ENCODE results near the gene KCNH1. TPM values are rescaled to one million over a fixed set of nuclear protein-coding genes. Genes with fewer than 3 reads are reported as not detected.

Gene KCNH1
- total and polyA plus RNA-seq, 10 of the 15 experiments (the other 5 are each of a cell fraction or from before 2014, with no cell fraction given) = 0.02 to 0.04 (median 0.04) TPM; not detected in 7

GRCh38 chr1:210817385-210818275 lies 316.3 kb downstream of the KCNH1 start:
- TF ChIP-seq MTA2 (IDR thresholded peaks at IDR 0.05; ENCODE audit: low read depth) (no peak), POLR2A (IDR thresholded peaks at IDR 0.05; ENCODE audit: low read depth, low read length) (no peak), BACH1 (IDR thresholded peaks at IDR 0.05; ENCODE audit: borderline replicate concordance) (no peak), CHD1 (IDR thresholded peaks at IDR 0.05; ENCODE audit: low read depth, low read length) (no peak), PML (IDR thresholded peaks at IDR 0.05; ENCODE audit: low read length) (no peak), MYB (IDR thresholded peaks at IDR 0.05; ENCODE audit: borderline replicate concordance, low read depth, low read length) (no peak), NFYA (IDR thresholded peaks at IDR 0.05; ENCODE audit: borderline replicate concordance, low read depth, low read length) (no peak), CBX5 (IDR thresholded peaks at IDR 0.05; ENCODE audit: low read depth) (no peak), ZBED1 (IDR thresholded peaks at IDR 0.05; ENCODE audit: borderline replicate concordance) (no peak), ATF3 (IDR thresholded peaks at IDR 0.05; ENCODE audit: borderline replicate concordance, extremely low read depth, low read depth, low read length) (no peak), RELA (IDR thresholded peaks at IDR 0.05; ENCODE audit: borderline replicate concordance, partially characterized antibody) (no peak), HDAC6 (IDR thresholded peaks at IDR 0.05; ENCODE audit: unreplicated experiment) (no peak), ZSCAN29 (IDR thresholded peaks at IDR 0.05) (no peak), BRCA1 (IDR thresholded peaks at IDR 0.05; ENCODE audit: low read depth, low read length) (no peak)
- TF ChIP-seq, protein P1, sequence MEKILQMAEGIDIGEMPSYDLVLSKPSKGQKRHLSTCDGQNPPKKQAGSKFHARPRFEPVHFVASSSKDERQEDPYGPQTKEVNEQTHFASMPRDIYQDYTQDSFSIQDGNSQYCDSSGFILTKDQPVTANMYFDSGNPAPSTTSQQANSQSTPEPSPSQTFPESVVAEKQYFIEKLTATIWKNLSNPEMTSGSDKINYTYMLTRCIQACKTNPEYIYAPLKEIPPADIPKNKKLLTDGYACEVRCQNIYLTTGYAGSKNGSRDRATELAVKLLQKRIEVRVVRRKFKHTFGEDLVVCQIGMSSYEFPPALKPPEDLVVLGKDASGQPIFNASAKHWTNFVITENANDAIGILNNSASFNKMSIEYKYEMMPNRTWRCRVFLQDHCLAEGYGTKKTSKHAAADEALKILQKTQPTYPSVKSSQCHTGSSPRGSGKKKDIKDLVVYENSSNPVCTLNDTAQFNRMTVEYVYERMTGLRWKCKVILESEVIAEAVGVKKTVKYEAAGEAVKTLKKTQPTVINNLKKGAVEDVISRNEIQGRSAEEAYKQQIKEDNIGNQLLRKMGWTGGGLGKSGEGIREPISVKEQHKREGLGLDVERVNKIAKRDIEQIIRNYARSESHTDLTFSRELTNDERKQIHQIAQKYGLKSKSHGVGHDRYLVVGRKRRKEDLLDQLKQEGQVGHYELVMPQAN (conservative IDR thresholded peaks at IDR 0.05) = no peak
- TF ChIP-seq, protein P2, sequence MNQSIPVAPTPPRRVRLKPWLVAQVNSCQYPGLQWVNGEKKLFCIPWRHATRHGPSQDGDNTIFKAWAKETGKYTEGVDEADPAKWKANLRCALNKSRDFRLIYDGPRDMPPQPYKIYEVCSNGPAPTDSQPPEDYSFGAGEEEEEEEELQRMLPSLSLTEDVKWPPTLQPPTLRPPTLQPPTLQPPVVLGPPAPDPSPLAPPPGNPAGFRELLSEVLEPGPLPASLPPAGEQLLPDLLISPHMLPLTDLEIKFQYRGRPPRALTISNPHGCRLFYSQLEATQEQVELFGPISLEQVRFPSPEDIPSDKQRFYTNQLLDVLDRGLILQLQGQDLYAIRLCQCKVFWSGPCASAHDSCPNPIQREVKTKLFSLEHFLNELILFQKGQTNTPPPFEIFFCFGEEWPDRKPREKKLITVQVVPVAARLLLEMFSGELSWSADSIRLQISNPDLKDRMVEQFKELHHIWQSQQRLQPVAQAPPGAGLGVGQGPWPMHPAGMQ (IDR thresholded peaks at IDR 0.05; ENCODE audit: borderline replicate concordance) = no peak
- TF ChIP-seq, protein P3, sequence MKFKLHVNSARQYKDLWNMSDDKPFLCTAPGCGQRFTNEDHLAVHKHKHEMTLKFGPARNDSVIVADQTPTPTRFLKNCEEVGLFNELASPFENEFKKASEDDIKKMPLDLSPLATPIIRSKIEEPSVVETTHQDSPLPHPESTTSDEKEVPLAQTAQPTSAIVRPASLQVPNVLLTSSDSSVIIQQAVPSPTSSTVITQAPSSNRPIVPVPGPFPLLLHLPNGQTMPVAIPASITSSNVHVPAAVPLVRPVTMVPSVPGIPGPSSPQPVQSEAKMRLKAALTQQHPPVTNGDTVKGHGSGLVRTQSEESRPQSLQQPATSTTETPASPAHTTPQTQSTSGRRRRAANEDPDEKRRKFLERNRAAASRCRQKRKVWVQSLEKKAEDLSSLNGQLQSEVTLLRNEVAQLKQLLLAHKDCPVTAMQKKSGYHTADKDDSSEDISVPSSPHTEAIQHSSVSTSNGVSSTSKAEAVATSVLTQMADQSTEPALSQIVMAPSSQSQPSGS (IDR thresholded peaks at IDR 0.05; ENCODE audit: low read length) = no peak
- CTCF ChIA-PET = interaction anchor here (0.6 to 1.1 kb wide), 2 partner anchors 13 to 674 kb away, joined by 3 to 4 read pairs; no protein-coding TSS in a partner anchor
- POLR2A ChIA-PET = no interaction called here

More at GRCh38 chr1:210817385-210818275, 316.3 kb downstream of the KCNH1 start:
- SMC1A ChIA-PET (ENCODE audit: uncharacterized antibody, unreplicated experiment) = interaction anchor here (0.7 to 1.3 kb wide), 3 partner anchors 8 to 34 kb away, joined by 3 to 4 read pairs (median 4); no protein-coding TSS in a partner anchor
- Histone ChIP-seq H3K9ac (ENCODE audit: control insufficient read depth, insufficient read depth, low read length) (no peak overlapping the region), H3K4me3 (no peak overlapping the region), H3K79me2 (ENCODE audit: control insufficient read depth, insufficient read depth, low read length) (no peaks in the 10 kb centered on the region), H2AFZ (ENCODE audit: control insufficient read depth, low read depth, low read length) (no peak overlapping the region), H3K27me3 (replicated peaks in 1 of 2; ENCODE audit: control insufficient read depth in 2 of 2, insufficient read depth in 2 of 2, low read length in 1 of 2) (no peaks in the 10 kb centered on the region), H4K20me1 (ENCODE audit: control insufficient read depth, insufficient read depth) (no peaks in the 10 kb centered on the region), H3K9me3 (replicated peaks; ENCODE audit: control insufficient read depth, insufficient read depth, low read length) (no peaks in the 10 kb centered on the region), H3K36me3 (ENCODE audit: control insufficient read depth in 2 of 2, insufficient read depth in 2 of 2, low read length in 1 of 2) (no peaks in the 10 kb centered on the region), H3K27ac (ENCODE audit: control insufficient read depth, insufficient read depth) (no peak overlapping the region), H3K4me1 (ENCODE audit: control insufficient read depth, insufficient read depth, low read length) (no peaks in the 10 kb centered on the region), H3K4me2 (ENCODE audit: control insufficient read depth, insufficient read depth) (no peak overlapping the region)
- in situ Hi-C loops (cut with MboI) (no loop called here), intact Hi-C loops (cut with micrococcal nuclease; ENCODE audit: unreplicated experiment) (no loop called here)
- no TSS peak for BruUV-seq (replicated peaks)
- 20% methylated on average over 2 of the region's 2 CpGs for WGBS (ENCODE audit: insufficient coverage, insufficient replicate concordance, low lambda C conversion rate, missing lambda C conversion rate)
- RAD21 ChIA-PET (ENCODE audit: unreplicated experiment) = no interaction called here
- DNase-seq (ENCODE audit: low read depth, low spot score) (no peak), FAIRE-seq (no peak), ATAC-seq (no peak)

Measured in GM12878 (cell line).